HG02943 (cell line): Measurements from ENCODE around the gene ZPBP2.
"Not testable (repeated sequence)": the region's sequence is repeated elsewhere in the genome, so short reads cannot be mapped to it uniquely, and the experiment has no call there.

Experiments used
- ATAC-seq: cut with Tn5 transposase; IDR thresholded peaks from one replicate; pipeline ENCODE4 v1.9.1; 2021; ENCODE audit warnings: mild to moderate bottlenecking, low read depth, moderate library complexity; ENCODE audit not compliant: unreplicated experiment

The ZPBP2 gene

GRCh38 chr17:39867880-39868553 is at the start of gene ZPBP2:
TSS of gene ZPBP2 (plus strand) at chr17:39868202. CDS start at chr17:39868355, 153 bp downstream.
- ATAC-seq = no peak

GRCh38 chr17:39818358-39819000 is 49.5 kb upstream of the ZPBP2 start:
- ATAC-seq = no peak

GRCh38 chr17:39820541-39820940 is 47.5 kb upstream of the ZPBP2 start:
- no peak for ATAC-seq

- no peak for ATAC-seq
Observed at GRCh38 chr17:39820987-39821386, 47.0 kb upstream of the ZPBP2 start.

- ATAC-seq = no peak
Observed at GRCh38 chr17:39822051-39822451, 46.0 kb upstream of the ZPBP2 start.

GRCh38 chr17:39823407-39824054 is 44.5 kb upstream of the ZPBP2 start:
- ATAC-seq = no peak

GRCh38 chr17:39826334-39826733 is 41.7 kb upstream of the ZPBP2 start:
- ATAC-seq = no peak

GRCh38 chr17:39828443-39828842 is 39.6 kb upstream of the ZPBP2 start:
- no peak for ATAC-seq

- ATAC-seq = no peak
Observed at GRCh38 chr17:39831588-39831987, 36.4 kb upstream of the ZPBP2 start.

GRCh38 chr17:39834017-39834416 is 34.0 kb upstream of the ZPBP2 start:
- no peak for ATAC-seq

- no peak for ATAC-seq
Observed at GRCh38 chr17:39835038-39835786, 32.8 kb upstream of the ZPBP2 start.

GRCh38 chr17:39836117-39836516 is 31.9 kb upstream of the ZPBP2 start:
- ATAC-seq = no peak

- no peak for ATAC-seq
Observed at GRCh38 chr17:39838057-39838456, 29.9 kb upstream of the ZPBP2 start.

- ATAC-seq = no peak
Observed at GRCh38 chr17:39838784-39839183, 29.2 kb upstream of the ZPBP2 start.

GRCh38 chr17:39841134-39841683 is 26.8 kb upstream of the ZPBP2 start:
- ATAC-seq = no peak

- ATAC-seq = no peak
Observed at GRCh38 chr17:39845052-39845846, 22.8 kb upstream of the ZPBP2 start.

- ATAC-seq = no peak
Observed at GRCh38 chr17:39846205-39846604, 21.8 kb upstream of the ZPBP2 start.

- no peak for ATAC-seq
Observed at GRCh38 chr17:39848600-39848999, 19.4 kb upstream of the ZPBP2 start.

- not testable (repeated sequence) for ATAC-seq
Observed at GRCh38 chr17:39850186-39850585, 17.8 kb upstream of the ZPBP2 start.

- ATAC-seq = no peak
Observed at GRCh38 chr17:39852239-39852638, 15.8 kb upstream of the ZPBP2 start.
